HepG2 (cell line): ENCODE data around the gene MAN1C1. TPM values are rescaled to one million over a fixed set of nuclear protein-coding genes. Genes with fewer than 3 reads are reported as not detected.

ENCODE experiments used
- AHR ChIP-seq: IDR thresholded peaks from 2 replicates; pipeline ENCODE4 v1.6.1; 2018; ENCODE audit warnings: missing genetic modification reagents, missing compliant biosample characterization
- HOXA5 ChIP-seq: sonication (generic); formaldehyde crosslinking; IDR thresholded peaks from 2 replicates; pipeline ENCODE4 v1.4.0; 2020; ENCODE audit warnings: missing genetic modification reagents
- KAT2B ChIP-seq: fragments of 150-350 bp; IDR thresholded peaks from 2 replicates; pipeline ENCODE4 v1.6.1; 2014; ENCODE audit warnings: low read depth, low read length, borderline replicate concordance
- MBNL3 ChIP-seq: fragments of 250-450 bp; sonication (Bioruptor Pico); conservative IDR thresholded peaks from 2 replicates; pipeline ENCODE4 v1.8.0; 2022; ENCODE audit warnings: mild to moderate bottlenecking, inconsistent platforms
- NFE2L1 ChIP-seq: sonication (generic); formaldehyde crosslinking; IDR thresholded peaks from 2 replicates; pipeline ENCODE4 v1.4.0; 2020; ENCODE audit warnings: missing genetic modification reagents, mild to moderate bottlenecking, borderline replicate concordance
- RBM22 ChIP-seq: fragments of 200-400 bp; formaldehyde crosslinking; optimal IDR thresholded peaks from 2 replicates; pipeline ENCODE3; 2017; ENCODE audit warnings: mild to moderate bottlenecking, low read length, moderate library complexity
- THAP11 ChIP-seq: IDR thresholded peaks from 2 replicates; pipeline ENCODE4 v1.6.1; 2016; ENCODE audit warnings: missing biosample characterization, missing genetic modification reagents
- WIZ ChIP-seq: sonication (generic); formaldehyde crosslinking; IDR thresholded peaks from 2 replicates; pipeline ENCODE4 v1.5.1; 2020; ENCODE audit warnings: mild to moderate bottlenecking, missing genetic modification reagents
- YY1 ChIP-seq: IDR thresholded peaks from 2 replicates; pipeline ENCODE4 v1.6.1; 2011; ENCODE audit warnings: low read length, low read depth, moderate library complexity, mild to moderate bottlenecking; ENCODE audit not compliant: insufficient read depth, insufficient replicate concordance
- ZBTB49 ChIP-seq: sonication (generic); formaldehyde crosslinking; IDR thresholded peaks from 2 replicates; pipeline ENCODE4 v1.4.0; 2020; ENCODE audit warnings: missing genetic modification reagents, borderline replicate concordance
- ZBTB8A ChIP-seq: sonication (generic); formaldehyde crosslinking; IDR thresholded peaks from 2 replicates; pipeline ENCODE4 v1.4.0; 2020; ENCODE audit warnings: mild to moderate bottlenecking, low read depth, missing genetic modification reagents, borderline replicate concordance
- ZGPAT ChIP-seq: IDR thresholded peaks from 2 replicates; pipeline ENCODE4 v1.6.1; 2016; ENCODE audit warnings: mild to moderate bottlenecking
- ZNF280B ChIP-seq: sonication (generic); formaldehyde crosslinking; IDR thresholded peaks from 2 replicates; pipeline ENCODE4 v1.5.0; 2020; ENCODE audit warnings: missing genetic modification reagents, mild to moderate bottlenecking, borderline replicate concordance
- ZNF503 ChIP-seq: sonication (generic); formaldehyde crosslinking; IDR thresholded peaks from 2 replicates; pipeline ENCODE4 v1.4.0; 2020; ENCODE audit warnings: missing genetic modification reagents
- ZNF710 ChIP-seq: sonication (generic); formaldehyde crosslinking; IDR thresholded peaks from 2 replicates; pipeline ENCODE4 v1.5.0; 2020; ENCODE audit warnings: mild to moderate bottlenecking, missing genetic modification reagents, borderline replicate concordance
- ZNF770 ChIP-seq: sonication (generic); formaldehyde crosslinking; IDR thresholded peaks from 2 replicates; pipeline ENCODE4 v1.5.0; 2020; ENCODE audit warnings: mild to moderate bottlenecking, missing genetic modification reagents
- polyA plus RNA-seq, 8 experiments: library from polyadenylated mRNA; depleted of rRNA in 3 of 8; stranded (reverse) in 7 of 8; unstranded in 1 of 8; fragments of >200 nt; fragmentation: Illumina TruSeq in 4 of 8; extraction: Trizol in 4 of 8; gene quantifications; 2 replicates each; pipeline versions ENCODE4 v1.2.1 to v1.2.3, GENCODE V29; 2011 to 2016; ENCODE audit warnings: low read depth in 4 of 8, missing spikeins in 1 of 8, mixed read lengths in 1 of 8; ENCODE audit not compliant: insufficient read depth in 1 of 8
- total RNA-seq, 5 experiments: library from RNA; depleted of rRNA; stranded (reverse); fragments of >200 nt; fragmentation: Illumina TruSeq; extraction: Trizol; gene quantifications; 2 replicates each; pipeline ENCODE4 v1.2.3, GENCODE V29; 2016; ENCODE audit warnings: low read depth in 1 of 5

The MAN1C1 gene
- total and polyA plus RNA-seq, 2 of the 13 experiments (the other 11 are each of a cell fraction or from before 2014, with no cell fraction given) = 0.18 to 0.49 TPM

- TF ChIP-seq ZNF710 (CRISPR knock-in tag) (no peak), THAP11 (CRISPR knock-in tag) (peak; percentile 44), ZNF770 (CRISPR knock-in tag) (no peak), NFE2L1 (CRISPR knock-in tag) (no peak), ZNF280B (CRISPR knock-in tag) (no peak), RBM22 (no peak), MBNL3 (no peak), AHR (CRISPR knock-in tag) (peak; percentile 14; the same call in 1 of the 2 replicates), ZBTB8A (CRISPR knock-in tag) (no peak), ZNF503 (CRISPR knock-in tag) (no peak), HOXA5 (CRISPR knock-in tag) (no peak), KAT2B (no peak), ZBTB49 (CRISPR knock-in tag) (no peak), YY1 (peak; percentile 22), WIZ (no peak), ZGPAT (0 out of 2 replicates have a peak, but pooled peaks have one; percentile 23)
Measured at GRCh38 chr1:25810341-25811299, 194.0 kb downstream of the MAN1C1 start (continued).
